ENCODE data around the gene MEPCE.

DNA sequence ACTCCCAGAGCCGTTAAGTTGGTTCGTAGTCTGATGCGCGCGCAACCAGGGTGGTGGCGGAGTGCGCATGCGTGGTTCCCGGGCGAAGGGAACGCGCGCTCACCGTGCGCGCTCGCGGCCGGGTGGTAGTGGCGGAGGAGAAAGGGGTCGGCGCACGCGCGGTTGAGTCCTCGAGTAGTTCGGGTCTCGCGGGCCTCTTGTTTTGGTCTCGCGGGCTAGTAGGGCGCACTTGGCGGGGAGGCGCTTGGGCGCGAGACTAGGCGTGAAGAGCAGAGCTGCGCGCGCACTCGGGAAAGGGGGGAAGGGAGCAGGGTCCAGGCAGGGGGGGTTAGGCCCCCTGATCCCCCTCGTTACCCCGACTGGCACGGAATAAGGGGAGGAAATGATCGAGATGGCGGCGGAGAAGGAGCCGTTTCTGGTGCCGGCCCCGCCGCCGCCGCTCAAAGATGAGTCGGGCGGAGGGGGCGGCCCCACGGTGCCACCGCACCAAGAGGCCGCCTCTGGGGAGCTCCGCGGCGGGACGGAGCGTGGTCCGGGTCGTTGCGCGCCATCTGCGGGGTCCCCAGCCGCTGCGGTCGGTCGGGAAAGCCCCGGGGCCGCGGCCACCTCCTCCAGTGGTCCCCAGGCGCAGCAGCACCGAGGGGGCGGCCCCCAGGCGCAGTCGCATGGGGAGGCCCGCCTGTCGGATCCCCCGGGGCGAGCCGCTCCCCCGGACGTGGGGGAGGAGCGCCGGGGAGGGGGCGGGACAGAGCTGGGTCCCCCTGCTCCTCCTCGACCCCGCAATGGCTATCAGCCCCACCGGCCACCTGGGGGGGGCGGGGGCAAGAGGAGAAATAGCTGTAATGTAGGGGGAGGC lies at the start of gene MEPCE:
- TF ChIP-seq, protein P1, sequence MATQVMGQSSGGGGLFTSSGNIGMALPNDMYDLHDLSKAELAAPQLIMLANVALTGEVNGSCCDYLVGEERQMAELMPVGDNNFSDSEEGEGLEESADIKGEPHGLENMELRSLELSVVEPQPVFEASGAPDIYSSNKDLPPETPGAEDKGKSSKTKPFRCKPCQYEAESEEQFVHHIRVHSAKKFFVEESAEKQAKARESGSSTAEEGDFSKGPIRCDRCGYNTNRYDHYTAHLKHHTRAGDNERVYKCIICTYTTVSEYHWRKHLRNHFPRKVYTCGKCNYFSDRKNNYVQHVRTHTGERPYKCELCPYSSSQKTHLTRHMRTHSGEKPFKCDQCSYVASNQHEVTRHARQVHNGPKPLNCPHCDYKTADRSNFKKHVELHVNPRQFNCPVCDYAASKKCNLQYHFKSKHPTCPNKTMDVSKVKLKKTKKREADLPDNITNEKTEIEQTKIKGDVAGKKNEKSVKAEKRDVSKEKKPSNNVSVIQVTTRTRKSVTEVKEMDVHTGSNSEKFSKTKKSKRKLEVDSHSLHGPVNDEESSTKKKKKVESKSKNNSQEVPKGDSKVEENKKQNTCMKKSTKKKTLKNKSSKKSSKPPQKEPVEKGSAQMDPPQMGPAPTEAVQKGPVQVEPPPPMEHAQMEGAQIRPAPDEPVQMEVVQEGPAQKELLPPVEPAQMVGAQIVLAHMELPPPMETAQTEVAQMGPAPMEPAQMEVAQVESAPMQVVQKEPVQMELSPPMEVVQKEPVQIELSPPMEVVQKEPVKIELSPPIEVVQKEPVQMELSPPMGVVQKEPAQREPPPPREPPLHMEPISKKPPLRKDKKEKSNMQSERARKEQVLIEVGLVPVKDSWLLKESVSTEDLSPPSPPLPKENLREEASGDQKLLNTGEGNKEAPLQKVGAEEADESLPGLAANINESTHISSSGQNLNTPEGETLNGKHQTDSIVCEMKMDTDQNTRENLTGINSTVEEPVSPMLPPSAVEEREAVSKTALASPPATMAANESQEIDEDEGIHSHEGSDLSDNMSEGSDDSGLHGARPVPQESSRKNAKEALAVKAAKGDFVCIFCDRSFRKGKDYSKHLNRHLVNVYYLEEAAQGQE (IDR thresholded peaks at IDR 0.05) = no peak
- TF ChIP-seq RAD21 (IDR thresholded peaks at IDR 0.05) (no peak), GABPA (IDR thresholded peaks at IDR 0.05 in 1 of 2, conservative IDR thresholded peaks at IDR 0.05 in 1 of 2) (no peak), CTCF (IDR thresholded peaks at IDR 0.05; ENCODE audit: low read depth, low read length, missing input control) (no peak)
